ENCODE measurements around the gene CAPS.
"Not testable (repeated sequence)": the region's sequence is repeated elsewhere in the genome, so short reads cannot be mapped to it uniquely, and the experiment has no call there.

CAPS gene

DNA sequence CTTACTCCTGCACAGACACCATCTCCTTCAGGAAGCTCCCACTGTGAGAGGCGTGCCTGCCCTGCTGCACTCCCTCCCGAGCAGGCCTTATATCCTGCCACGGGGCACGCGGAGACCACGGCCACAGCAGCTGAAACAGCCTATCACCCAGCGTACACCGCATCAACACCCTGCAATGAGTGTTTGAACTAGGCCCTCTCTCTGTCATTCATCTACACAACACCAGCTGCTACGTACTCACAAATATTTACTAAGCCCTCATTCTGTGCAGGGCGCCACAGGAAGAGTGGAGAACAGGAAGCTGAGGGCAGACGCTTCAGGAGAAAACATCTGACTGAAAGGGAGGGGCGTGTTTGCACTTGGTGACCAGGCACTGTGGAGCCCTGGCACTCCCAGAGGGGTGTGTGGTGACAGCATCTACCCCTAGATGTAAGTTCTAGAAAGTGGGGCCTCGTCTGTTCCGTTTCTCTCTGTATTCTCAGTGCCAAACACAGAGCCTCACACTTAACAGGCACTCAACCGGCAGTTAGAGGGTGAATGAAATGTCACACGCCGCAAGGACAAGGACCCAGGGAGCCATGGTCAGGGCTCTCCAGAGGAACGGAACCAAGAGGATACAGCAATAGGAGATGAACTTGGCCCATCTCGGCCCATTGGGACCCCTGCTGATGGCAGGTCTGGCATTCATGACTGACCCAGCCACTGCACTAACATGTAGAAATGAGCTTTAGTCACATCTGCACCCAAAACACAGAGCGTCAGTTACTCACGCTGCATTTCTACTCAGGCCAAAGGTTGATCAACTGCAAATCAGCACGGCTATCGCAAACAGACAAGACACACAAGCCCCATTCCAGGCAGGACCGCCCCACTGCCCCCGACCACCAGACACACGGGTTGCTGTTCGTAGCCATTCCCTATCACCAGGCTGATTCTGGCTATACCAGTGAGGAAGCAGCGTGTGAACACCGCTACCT lies 48.2 kb downstream of the CAPS start:
- TF ChIP-seq CTCF (IDR thresholded peaks at IDR 0.05; ENCODE audit: low read depth, low read length) = no peak
- no peak for TF ChIP-seq POLR2A (IDR thresholded peaks at IDR 0.05; ENCODE audit: extremely low read depth, insufficient read length)
- no peak for TF ChIP-seq MYC (IDR thresholded peaks at IDR 0.05; ENCODE audit: low read depth, low read length)
- TF ChIP-seq, protein P1, sequence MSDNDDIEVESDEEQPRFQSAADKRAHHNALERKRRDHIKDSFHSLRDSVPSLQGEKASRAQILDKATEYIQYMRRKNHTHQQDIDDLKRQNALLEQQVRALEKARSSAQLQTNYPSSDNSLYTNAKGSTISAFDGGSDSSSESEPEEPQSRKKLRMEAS (IDR thresholded peaks at IDR 0.05; ENCODE audit: low read depth, low read length) = no peak
- peak; percentile 53 for DNase-seq (ENCODE audit: low read depth)
- no peak overlapping the region for H3K4me3 ChIP-seq (ENCODE audit: low read depth, low read length)

DNA sequence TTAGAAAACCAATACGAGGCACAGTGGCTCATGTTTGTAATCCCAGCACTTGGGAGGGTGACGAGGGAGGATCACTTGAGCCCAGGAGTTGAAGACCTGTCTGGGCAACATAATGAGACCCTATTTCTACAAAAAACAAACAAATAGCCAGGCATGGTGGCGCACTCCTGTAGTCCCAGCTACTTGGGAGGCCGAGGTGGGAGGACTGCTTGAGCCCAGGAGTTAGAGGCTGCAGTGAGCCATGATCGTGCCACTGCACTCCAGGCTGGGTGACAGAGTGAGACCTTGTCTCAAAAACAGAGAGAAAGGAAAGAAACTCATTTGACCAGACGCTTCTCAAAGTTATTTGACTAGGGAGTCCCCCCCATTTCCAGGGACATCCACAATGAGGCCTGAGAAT lies 49.2 kb downstream of the CAPS start:
- not testable (repeated sequence) for H3K4me3 ChIP-seq (ENCODE audit: low read depth, low read length); DNase-seq (ENCODE audit: low read depth)

DNA sequence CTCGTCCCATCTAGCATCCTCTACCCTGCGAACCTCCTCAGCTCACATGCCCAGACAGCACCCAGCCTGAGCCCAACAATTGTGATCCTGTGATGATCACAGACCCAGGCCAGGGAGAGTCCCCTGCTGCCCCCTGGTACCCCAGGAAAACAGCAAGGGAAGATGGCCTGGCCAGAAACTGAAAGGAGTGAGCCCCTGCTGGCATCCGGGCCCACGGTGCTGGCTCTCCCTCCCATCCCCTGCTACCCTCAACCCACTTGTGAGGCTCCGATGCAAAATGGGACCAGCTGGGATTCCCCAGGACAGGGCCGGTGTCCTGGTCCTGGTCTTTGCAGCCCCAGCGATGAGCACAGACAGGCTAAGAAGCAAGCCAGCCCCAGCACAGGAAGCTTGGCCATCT lies 49.8 kb downstream of the CAPS start:
- H3K4me3 ChIP-seq (ENCODE audit: low read depth, low read length) = no peak overlapping the region
- TF ChIP-seq CTCF (IDR thresholded peaks at IDR 0.05; ENCODE audit: low read depth, low read length) (no peak), MYC (IDR thresholded peaks at IDR 0.05; ENCODE audit: low read depth, low read length) (no peak), POLR2A (IDR thresholded peaks at IDR 0.05; ENCODE audit: extremely low read depth, insufficient read length) (no peak)
- TF ChIP-seq, protein P1 (IDR thresholded peaks at IDR 0.05; ENCODE audit: low read depth, low read length) = no peak
- DNase-seq (ENCODE audit: low read depth) = no peak

GRCh38 chr19:5964816-5965565 lies 50.9 kb downstream of the CAPS start:
- no peak overlapping the region for H3K4me3 ChIP-seq (ENCODE audit: low read depth, low read length)
- TF ChIP-seq, protein P1 (IDR thresholded peaks at IDR 0.05; ENCODE audit: low read depth, low read length) = no peak
- TF ChIP-seq MYC (IDR thresholded peaks at IDR 0.05; ENCODE audit: low read depth, low read length) = no peak
- no peak for TF ChIP-seq CTCF (IDR thresholded peaks at IDR 0.05; ENCODE audit: low read depth, low read length)
- TF ChIP-seq POLR2A (IDR thresholded peaks at IDR 0.05; ENCODE audit: extremely low read depth, insufficient read length) = no peak
- DNase-seq (ENCODE audit: low read depth) = no peak
